ENCODE measurements around the gene PPA1. TPM values are rescaled to one million over a fixed set of nuclear protein-coding genes. Genes with fewer than 3 reads are reported as not detected.

Gene PPA1
- total RNA-seq, 1 experiment from 2014 or later: 180 TPM

- TF ChIP-seq ETV6 (CRISPR knock-in tag; IDR thresholded peaks at IDR 0.05) (peak; percentile 87), MXD4 (CRISPR knock-in tag; IDR thresholded peaks at IDR 0.05; ENCODE audit: borderline replicate concordance) (no peak), CREB1 (CRISPR knock-in tag; IDR thresholded peaks at IDR 0.05) (no peak), NFYB (CRISPR knock-in tag; conservative IDR thresholded peaks at IDR 0.05; ENCODE audit: low read depth) (no peak), ZNF219 (CRISPR knock-in tag; IDR thresholded peaks at IDR 0.05; ENCODE audit: borderline replicate concordance) (no peak), NFATC4 (CRISPR knock-in tag; IDR thresholded peaks at IDR 0.05) (no peak), E2F4 (CRISPR knock-in tag; IDR thresholded peaks at IDR 0.05; ENCODE audit: borderline replicate concordance, low read depth) (no peak), GABPB1 (CRISPR knock-in tag; IDR thresholded peaks at IDR 0.05) (peak; percentile 62), SOX15 (CRISPR knock-in tag; IDR thresholded peaks at IDR 0.05) (no peak), HMGA2 (CRISPR knock-in tag; IDR thresholded peaks at IDR 0.05) (no peak), ZNF317 (CRISPR knock-in tag; IDR thresholded peaks at IDR 0.05; ENCODE audit: borderline replicate concordance, low read depth) (no peak), RORB (CRISPR knock-in tag; IDR thresholded peaks at IDR 0.05) (no peak), JUN (CRISPR knock-in tag; IDR thresholded peaks at IDR 0.05) (0 out of 2 replicates have a peak, but pooled peaks have one; percentile 4)
- TF ChIP-seq, protein P1, sequence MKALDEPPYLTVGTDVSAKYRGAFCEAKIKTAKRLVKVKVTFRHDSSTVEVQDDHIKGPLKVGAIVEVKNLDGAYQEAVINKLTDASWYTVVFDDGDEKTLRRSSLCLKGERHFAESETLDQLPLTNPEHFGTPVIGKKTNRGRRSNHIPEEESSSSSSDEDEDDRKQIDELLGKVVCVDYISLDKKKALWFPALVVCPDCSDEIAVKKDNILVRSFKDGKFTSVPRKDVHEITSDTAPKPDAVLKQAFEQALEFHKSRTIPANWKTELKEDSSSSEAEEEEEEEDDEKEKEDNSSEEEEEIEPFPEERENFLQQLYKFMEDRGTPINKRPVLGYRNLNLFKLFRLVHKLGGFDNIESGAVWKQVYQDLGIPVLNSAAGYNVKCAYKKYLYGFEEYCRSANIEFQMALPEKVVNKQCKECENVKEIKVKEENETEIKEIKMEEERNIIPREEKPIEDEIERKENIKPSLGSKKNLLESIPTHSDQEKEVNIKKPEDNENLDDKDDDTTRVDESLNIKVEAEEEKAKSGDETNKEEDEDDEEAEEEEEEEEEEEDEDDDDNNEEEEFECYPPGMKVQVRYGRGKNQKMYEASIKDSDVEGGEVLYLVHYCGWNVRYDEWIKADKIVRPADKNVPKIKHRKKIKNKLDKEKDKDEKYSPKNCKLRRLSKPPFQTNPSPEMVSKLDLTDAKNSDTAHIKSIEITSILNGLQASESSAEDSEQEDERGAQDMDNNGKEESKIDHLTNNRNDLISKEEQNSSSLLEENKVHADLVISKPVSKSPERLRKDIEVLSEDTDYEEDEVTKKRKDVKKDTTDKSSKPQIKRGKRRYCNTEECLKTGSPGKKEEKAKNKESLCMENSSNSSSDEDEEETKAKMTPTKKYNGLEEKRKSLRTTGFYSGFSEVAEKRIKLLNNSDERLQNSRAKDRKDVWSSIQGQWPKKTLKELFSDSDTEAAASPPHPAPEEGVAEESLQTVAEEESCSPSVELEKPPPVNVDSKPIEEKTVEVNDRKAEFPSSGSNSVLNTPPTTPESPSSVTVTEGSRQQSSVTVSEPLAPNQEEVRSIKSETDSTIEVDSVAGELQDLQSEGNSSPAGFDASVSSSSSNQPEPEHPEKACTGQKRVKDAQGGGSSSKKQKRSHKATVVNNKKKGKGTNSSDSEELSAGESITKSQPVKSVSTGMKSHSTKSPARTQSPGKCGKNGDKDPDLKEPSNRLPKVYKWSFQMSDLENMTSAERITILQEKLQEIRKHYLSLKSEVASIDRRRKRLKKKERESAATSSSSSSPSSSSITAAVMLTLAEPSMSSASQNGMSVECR (CRISPR knock-in tag; IDR thresholded peaks at IDR 0.05; ENCODE audit: borderline replicate concordance): no peak; the same call in 1 of the 2 replicates
- TF ChIP-seq, protein P2, sequence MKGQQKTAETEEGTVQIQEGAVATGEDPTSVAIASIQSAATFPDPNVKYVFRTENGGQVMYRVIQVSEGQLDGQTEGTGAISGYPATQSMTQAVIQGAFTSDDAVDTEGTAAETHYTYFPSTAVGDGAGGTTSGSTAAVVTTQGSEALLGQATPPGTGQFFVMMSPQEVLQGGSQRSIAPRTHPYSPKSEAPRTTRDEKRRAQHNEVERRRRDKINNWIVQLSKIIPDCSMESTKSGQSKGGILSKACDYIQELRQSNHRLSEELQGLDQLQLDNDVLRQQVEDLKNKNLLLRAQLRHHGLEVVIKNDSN (CRISPR knock-in tag; IDR thresholded peaks at IDR 0.05): peak; percentile 84; the same call in 1 of the 2 replicates
- TF ChIP-seq, protein P3, sequence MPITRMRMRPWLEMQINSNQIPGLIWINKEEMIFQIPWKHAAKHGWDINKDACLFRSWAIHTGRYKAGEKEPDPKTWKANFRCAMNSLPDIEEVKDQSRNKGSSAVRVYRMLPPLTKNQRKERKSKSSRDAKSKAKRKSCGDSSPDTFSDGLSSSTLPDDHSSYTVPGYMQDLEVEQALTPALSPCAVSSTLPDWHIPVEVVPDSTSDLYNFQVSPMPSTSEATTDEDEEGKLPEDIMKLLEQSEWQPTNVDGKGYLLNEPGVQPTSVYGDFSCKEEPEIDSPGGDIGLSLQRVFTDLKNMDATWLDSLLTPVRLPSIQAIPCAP (CRISPR knock-in tag; IDR thresholded peaks at IDR 0.05): no peak; the same call in none of the 2 replicates
- TF ChIP-seq, protein P4, sequence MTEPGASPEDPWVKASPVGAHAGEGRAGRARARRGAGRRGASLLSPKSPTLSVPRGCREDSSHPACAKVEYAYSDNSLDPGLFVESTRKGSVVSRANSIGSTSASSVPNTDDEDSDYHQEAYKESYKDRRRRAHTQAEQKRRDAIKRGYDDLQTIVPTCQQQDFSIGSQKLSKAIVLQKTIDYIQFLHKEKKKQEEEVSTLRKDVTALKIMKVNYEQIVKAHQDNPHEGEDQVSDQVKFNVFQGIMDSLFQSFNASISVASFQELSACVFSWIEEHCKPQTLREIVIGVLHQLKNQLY (CRISPR knock-in tag; IDR thresholded peaks at IDR 0.05): no peak
- TF ChIP-seq, protein P5, sequence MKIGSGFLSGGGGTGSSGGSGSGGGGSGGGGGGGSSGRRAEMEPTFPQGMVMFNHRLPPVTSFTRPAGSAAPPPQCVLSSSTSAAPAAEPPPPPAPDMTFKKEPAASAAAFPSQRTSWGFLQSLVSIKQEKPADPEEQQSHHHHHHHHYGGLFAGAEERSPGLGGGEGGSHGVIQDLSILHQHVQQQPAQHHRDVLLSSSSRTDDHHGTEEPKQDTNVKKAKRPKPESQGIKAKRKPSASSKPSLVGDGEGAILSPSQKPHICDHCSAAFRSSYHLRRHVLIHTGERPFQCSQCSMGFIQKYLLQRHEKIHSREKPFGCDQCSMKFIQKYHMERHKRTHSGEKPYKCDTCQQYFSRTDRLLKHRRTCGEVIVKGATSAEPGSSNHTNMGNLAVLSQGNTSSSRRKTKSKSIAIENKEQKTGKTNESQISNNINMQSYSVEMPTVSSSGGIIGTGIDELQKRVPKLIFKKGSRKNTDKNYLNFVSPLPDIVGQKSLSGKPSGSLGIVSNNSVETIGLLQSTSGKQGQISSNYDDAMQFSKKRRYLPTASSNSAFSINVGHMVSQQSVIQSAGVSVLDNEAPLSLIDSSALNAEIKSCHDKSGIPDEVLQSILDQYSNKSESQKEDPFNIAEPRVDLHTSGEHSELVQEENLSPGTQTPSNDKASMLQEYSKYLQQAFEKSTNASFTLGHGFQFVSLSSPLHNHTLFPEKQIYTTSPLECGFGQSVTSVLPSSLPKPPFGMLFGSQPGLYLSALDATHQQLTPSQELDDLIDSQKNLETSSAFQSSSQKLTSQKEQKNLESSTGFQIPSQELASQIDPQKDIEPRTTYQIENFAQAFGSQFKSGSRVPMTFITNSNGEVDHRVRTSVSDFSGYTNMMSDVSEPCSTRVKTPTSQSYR (CRISPR knock-in tag; IDR thresholded peaks at IDR 0.05): no peak
Observed at GRCh38 chr10:70233109-70233938, at the start of gene PPA1 (continued).
